ENCODE data around the gene AGMO. TPM values are rescaled to one million over a fixed set of nuclear protein-coding genes. Genes with fewer than 3 reads are reported as not detected.

Gene AGMO
- total and polyA plus RNA-seq, 2 donors (not counting 1 experiment from before 2014, with no cell fraction given): not detected

DNA sequence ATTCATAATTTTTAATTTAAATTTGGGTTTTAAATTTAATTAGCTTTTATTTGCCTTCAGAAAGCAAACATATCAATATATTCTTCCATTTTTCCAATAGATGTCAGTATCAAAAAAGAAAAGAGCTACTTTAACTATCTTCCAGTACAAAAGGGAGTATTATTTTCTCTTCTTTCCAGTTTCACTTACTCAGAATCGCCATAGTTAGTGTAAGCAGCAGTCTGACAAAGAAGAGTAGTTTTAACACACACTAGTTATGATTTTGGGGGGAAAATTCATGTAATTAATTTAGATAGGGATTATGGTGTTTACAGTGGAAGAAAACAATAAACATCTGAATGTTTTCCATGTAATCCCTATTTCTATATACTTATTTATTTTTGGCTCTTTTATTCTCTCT is 386.7 kb downstream of the AGMO start:
- H3K79me2 ChIP-seq (ENCODE audit: control insufficient read depth, insufficient read depth, low read length): no peaks in the 10 kb centered on the region
- no peaks in the 10 kb centered on the region for H3K36me3 ChIP-seq (replicated peaks in 1 of 2; ENCODE audit: control extremely low read depth in 1 of 2, control insufficient read depth in 1 of 2, extremely low read depth in 1 of 2, insufficient read depth in 2 of 2, low read length in 1 of 2)
- no peak overlapping the region for H3K9ac ChIP-seq (ENCODE audit: low read length)
- intact Hi-C loops (cut with micrococcal nuclease): no loop called here
- POLR2A ChIA-PET: no interaction called here
- TF ChIP-seq EZH2 (IDR thresholded peaks at IDR 0.05; ENCODE audit: borderline replicate concordance, insufficient read depth, low read depth, low read length, poor library complexity, severe bottlenecking): no peak
- TF ChIP-seq, protein P1, sequence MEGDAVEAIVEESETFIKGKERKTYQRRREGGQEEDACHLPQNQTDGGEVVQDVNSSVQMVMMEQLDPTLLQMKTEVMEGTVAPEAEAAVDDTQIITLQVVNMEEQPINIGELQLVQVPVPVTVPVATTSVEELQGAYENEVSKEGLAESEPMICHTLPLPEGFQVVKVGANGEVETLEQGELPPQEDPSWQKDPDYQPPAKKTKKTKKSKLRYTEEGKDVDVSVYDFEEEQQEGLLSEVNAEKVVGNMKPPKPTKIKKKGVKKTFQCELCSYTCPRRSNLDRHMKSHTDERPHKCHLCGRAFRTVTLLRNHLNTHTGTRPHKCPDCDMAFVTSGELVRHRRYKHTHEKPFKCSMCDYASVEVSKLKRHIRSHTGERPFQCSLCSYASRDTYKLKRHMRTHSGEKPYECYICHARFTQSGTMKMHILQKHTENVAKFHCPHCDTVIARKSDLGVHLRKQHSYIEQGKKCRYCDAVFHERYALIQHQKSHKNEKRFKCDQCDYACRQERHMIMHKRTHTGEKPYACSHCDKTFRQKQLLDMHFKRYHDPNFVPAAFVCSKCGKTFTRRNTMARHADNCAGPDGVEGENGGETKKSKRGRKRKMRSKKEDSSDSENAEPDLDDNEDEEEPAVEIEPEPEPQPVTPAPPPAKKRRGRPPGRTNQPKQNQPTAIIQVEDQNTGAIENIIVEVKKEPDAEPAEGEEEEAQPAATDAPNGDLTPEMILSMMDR (IDR thresholded peaks at IDR 0.05): no peak
- H3K4me2 ChIP-seq (replicated peaks; ENCODE audit: low read depth, low read length, poor library complexity, severe bottlenecking): no peak overlapping the region
- H3K4me1 Mint-ChIP-seq: no peaks in the 10 kb centered on the region
- no CpG with 5 or more reads among the region's 1 CpG for WGBS (ENCODE audit: insufficient coverage)
- H3K27ac Mint-ChIP-seq: no peak overlapping the region
- no peak for ATAC-seq (ENCODE audit: low read depth)
- no peaks in the 10 kb centered on the region for H4K20me1 ChIP-seq (ENCODE audit: control insufficient read depth, insufficient read depth, low read length, poor library complexity, severe bottlenecking)
- H3K4me3 Mint-ChIP-seq: no peak overlapping the region
- CTCF ChIA-PET: no interaction called here
- no peak overlapping the region for H3K27ac ChIP-seq (ENCODE audit: low read length in 2 of 2)
- no peaks in the 10 kb centered on the region for H3K27me3 ChIP-seq (replicated peaks in 1 of 4; ENCODE audit: control extremely low read depth in 1 of 4, control insufficient read depth in 3 of 4, insufficient read depth in 4 of 4, low read length in 3 of 4)
- peaks cover 2% of the 10 kb centered on the region for H3K9me3 Mint-ChIP-seq (ENCODE audit: insufficient read depth)
- no peak for DNase-seq
- no peak overlapping the region for H2AFZ ChIP-seq (ENCODE audit: insufficient read depth, low read depth, low read length, poor library complexity, severe bottlenecking)
- no peaks in the 10 kb centered on the region for H3K9me3 ChIP-seq (ENCODE audit: control extremely low read depth in 1 of 3, control insufficient read depth in 2 of 3, insufficient read depth in 1 of 3, low read length in 2 of 3)
- H3K4me1 ChIP-seq (ENCODE audit: control insufficient read depth in 2 of 2, insufficient read depth in 2 of 2, low read length in 2 of 2): no peaks in the 10 kb centered on the region
- H3K27me3 Mint-ChIP-seq: no peaks in the 10 kb centered on the region
- no peak overlapping the region for H3K4me3 ChIP-seq (ENCODE audit: control extremely low read depth in 1 of 5, extremely low read depth in 1 of 5, insufficient read depth in 1 of 5, low read depth in 2 of 5, low read length in 4 of 5)

GRCh38 chr7:15174485-15174884 is 387.3 kb downstream of the AGMO start:
- intact Hi-C loops (cut with micrococcal nuclease): no loop called here

More at GRCh38 chr7:15174485-15174884, 387.3 kb downstream of the AGMO start:
- Histone ChIP-seq H3K27me3 (replicated peaks in 1 of 4; ENCODE audit: control extremely low read depth in 1 of 4, control insufficient read depth in 3 of 4, insufficient read depth in 4 of 4, low read length in 3 of 4) (no peaks in the 10 kb centered on the region), H3K9ac (ENCODE audit: low read length) (no peak overlapping the region), H3K9me3 (ENCODE audit: control extremely low read depth in 1 of 3, control insufficient read depth in 2 of 3, insufficient read depth in 1 of 3, low read length in 2 of 3) (no peaks in the 10 kb centered on the region), H3K4me3 (ENCODE audit: control extremely low read depth in 1 of 5, extremely low read depth in 1 of 5, insufficient read depth in 1 of 5, low read depth in 2 of 5, low read length in 4 of 5) (no peak overlapping the region), H3K4me1 (ENCODE audit: control insufficient read depth in 2 of 2, insufficient read depth in 2 of 2, low read length in 2 of 2) (no peaks in the 10 kb centered on the region), H4K20me1 (ENCODE audit: control insufficient read depth, insufficient read depth, low read length, poor library complexity, severe bottlenecking) (no peaks in the 10 kb centered on the region), H3K79me2 (ENCODE audit: control insufficient read depth, insufficient read depth, low read length) (no peaks in the 10 kb centered on the region), H2AFZ (ENCODE audit: insufficient read depth, low read depth, low read length, poor library complexity, severe bottlenecking) (no peak overlapping the region), H3K36me3 (replicated peaks in 1 of 2; ENCODE audit: control extremely low read depth in 1 of 2, control insufficient read depth in 1 of 2, extremely low read depth in 1 of 2, insufficient read depth in 2 of 2, low read length in 1 of 2) (no peaks in the 10 kb centered on the region), H3K4me2 (replicated peaks; ENCODE audit: low read depth, low read length, poor library complexity, severe bottlenecking) (no peak overlapping the region), H3K27ac (ENCODE audit: low read length in 2 of 2) (no peak overlapping the region)
- Mint-ChIP-seq H3K4me1 (no peaks in the 10 kb centered on the region), H3K4me3 (no peak overlapping the region), H3K27me3 (no peaks in the 10 kb centered on the region), H3K27ac (no peak overlapping the region), H3K9me3 (ENCODE audit: insufficient read depth) (peaks cover 2% of the 10 kb centered on the region)
- CTCF ChIA-PET: no interaction called here
- DNase-seq (no peak), ATAC-seq (ENCODE audit: low read depth) (no peak)
- POLR2A ChIA-PET: no interaction called here
- no CpG with 5 or more reads among the region's 1 CpG for WGBS (ENCODE audit: insufficient coverage)
- TF ChIP-seq, protein P1 (IDR thresholded peaks at IDR 0.05): no peak
- TF ChIP-seq EZH2 (IDR thresholded peaks at IDR 0.05; ENCODE audit: borderline replicate concordance, insufficient read depth, low read depth, low read length, poor library complexity, severe bottlenecking): no peak

Measured in B cell (primary cell).